GM23248 (cell line): ENCODE results near the gene FAM177A1. TPM values are rescaled to one million over a fixed set of nuclear protein-coding genes. Genes with fewer than 3 reads are reported as not detected.
"Not testable (repeated sequence)": the region's sequence is repeated elsewhere in the genome, so short reads cannot be mapped to it uniquely, and the experiment has no call there.

Experiments used
- DNase-seq: peaks from one replicate; pipeline ENCODE4 v3.0.0-alpha.2; 2015
- H2AFZ ChIP-seq: fragments of 200-600 bp; sonication (generic); 2 replicates; pipeline ENCODE4 v1.6.1; 2016; ENCODE audit warnings: antibody characterized with exemption
- H3F3A ChIP-seq: fragments of 200-600 bp; sonication (generic); 2 replicates; pipeline ENCODE4 v1.6.1; 2016; ENCODE audit warnings: mild to moderate bottlenecking, antibody characterized with exemption, mixed run types; ENCODE audit not compliant: insufficient read depth
- H3K27ac ChIP-seq: fragments of 200-600 bp; sonication (generic); 2 replicates; pipeline ENCODE4 v1.5.1; 2016; ENCODE audit warnings: mild to moderate bottlenecking
- H3K27me3 ChIP-seq: fragments of 200-600 bp; sonication (generic); replicated peaks from 2 replicates; pipeline ENCODE4 v1.6.1; 2016; ENCODE audit warnings: mild to moderate bottlenecking; ENCODE audit not compliant: insufficient read depth
- H3K36me3 ChIP-seq: fragments of 200-600 bp; sonication (generic); 2 replicates; pipeline ENCODE4 v1.6.1; 2016; ENCODE audit warnings: low read depth, mild to moderate bottlenecking
- H3K4me1 ChIP-seq: fragments of 200-600 bp; sonication (generic); 2 replicates; pipeline ENCODE4 v1.6.1; 2016; ENCODE audit warnings: mild to moderate bottlenecking; ENCODE audit not compliant: insufficient read depth
- H3K4me2 ChIP-seq: fragments of 200-600 bp; sonication (generic); one replicate; pipeline ENCODE4 v1.6.1; 2016; ENCODE audit warnings: mild to moderate bottlenecking; ENCODE audit not compliant: unreplicated experiment
- H3K4me3 ChIP-seq: fragments of 200-600 bp; sonication (generic); 2 replicates; pipeline ENCODE4 v1.5.1; 2016; ENCODE audit warnings: mild to moderate bottlenecking
- H3K79me2 ChIP-seq: fragments of 200-600 bp; sonication (generic); 2 replicates; pipeline ENCODE4 v1.6.1; 2016; ENCODE audit warnings: mild to moderate bottlenecking; ENCODE audit not compliant: insufficient read depth
- H3K9ac ChIP-seq: fragments of 200-600 bp; sonication (generic); 2 replicates; pipeline ENCODE4 v1.6.1; 2016; ENCODE audit warnings: mild to moderate bottlenecking
- H3K9me2 ChIP-seq: fragments of 200-600 bp; sonication (generic); 2 replicates; pipeline ENCODE4 v1.6.1; 2016; ENCODE audit warnings: mixed run types, mild to moderate bottlenecking, moderate library complexity; ENCODE audit not compliant: insufficient read depth
- H3K9me3 ChIP-seq: fragments of 200-600 bp; sonication (generic); one replicate; pipeline ENCODE4 v1.6.1; 2017; ENCODE audit warnings: low read depth
- H4K20me1 ChIP-seq: fragments of 200-600 bp; sonication (generic); 2 replicates; pipeline ENCODE4 v1.6.0; 2016; ENCODE audit not compliant: insufficient read depth
- EZH2 ChIP-seq: fragments of 200-600 bp; sonication (generic); IDR thresholded peaks from 2 replicates; pipeline ENCODE4 v1.6.1; 2018; ENCODE audit warnings: antibody characterized with exemption, mild to moderate bottlenecking; ENCODE audit not compliant: insufficient read depth, poor library complexity, severe bottlenecking
- EZH2phosphoT487 ChIP-seq: fragments of 200-600 bp; sonication (generic); IDR thresholded peaks from 2 replicates; pipeline ENCODE4 v1.6.1; 2018; ENCODE audit warnings: antibody characterized with exemption, moderate library complexity, mild to moderate bottlenecking, low read depth; ENCODE audit not compliant: insufficient read depth
- WGBS, 2 experiments: methylation state at CpG; one replicate each; pipeline ENCODE4 v1.1.6; 2015 to 2017; ENCODE audit warnings: low lambda C conversion rate in 2 of 2, low coverage in 1 of 2; ENCODE audit errors: missing lambda C conversion rate in 2 of 2; 5-methylcytosine and 5-hydroxymethylcytosine counted together
- in situ Hi-C: fragments of 300-500 bp; cut with MboI; formaldehyde crosslinking; loops from 2 replicates; pipeline ENCODE4 v1.15.0; 2020
- polyA plus RNA-seq: library from polyadenylated mRNA; unstranded; fragments of >200 nt; fragmentation: Nextera tagmentation; extraction: Ambion mirVana; gene quantifications from 2 replicates; pipeline ENCODE4 v1.2.1, GENCODE V29; 2016
- total RNA-seq: library from RNA; depleted of rRNA; stranded (reverse); fragments of >200 nt; shearing (Covaris generic); gene quantifications from 2 replicates; pipeline ENCODE4 v1.2.3, GENCODE V29; 2014

The FAM177A1 gene
- total and polyA plus RNA-seq, 2 experiments from 2014 or later: 56.4 to 100 TPM

GRCh38 chr14:35050652-35051051 is 4.6 kb downstream of the FAM177A1 start:
- Histone ChIP-seq H4K20me1 (no peaks in the 10 kb centered on the region), H3K9me3 (no peaks in the 10 kb centered on the region), H3K9me2 (no peaks in the 10 kb centered on the region), H3K9ac (no peak overlapping the region), H3K79me2 (peaks cover 67% of the 10 kb centered on the region), H3K4me3 (no peak overlapping the region), H3K27ac (peak overlapping the region; percentile 28), H3F3A (peaks cover 11% of the 10 kb centered on the region), H3K4me2 (no peak overlapping the region), H3K36me3 (peaks cover 14% of the 10 kb centered on the region), H3K27me3 (no peaks in the 10 kb centered on the region), H3K4me1 (peaks cover 23% of the 10 kb centered on the region; the same call in 1 of the 2 replicates), H2AFZ (no peak overlapping the region)
- in situ Hi-C loops: no loop called here
- no peak for TF ChIP-seq EZH2phosphoT487
- WGBS, 2 experiments: 0 to 3% methylated on average over 1 of the region's 1 CpG
- peak; percentile 77 for DNase-seq

- no peak overlapping the region for H3K4me2 ChIP-seq
Measured at GRCh38 chr14:35051796-35052195, 5.7 kb downstream of the FAM177A1 start.

GRCh38 chr14:35052637-35053036 is 6.6 kb downstream of the FAM177A1 start:
- peaks cover 72% of the 10 kb centered on the region for H3K79me2 ChIP-seq
- H3K4me1 ChIP-seq: peaks cover 17% of the 10 kb centered on the region; the same call in 1 of the 2 replicates
- no peak for DNase-seq
- H3K27me3 ChIP-seq: no peaks in the 10 kb centered on the region
- H2AFZ ChIP-seq: no peak overlapping the region
- TF ChIP-seq EZH2: no peak
- TF ChIP-seq EZH2phosphoT487: no peak
- no peak overlapping the region for H3K4me2 ChIP-seq
- no peaks in the 10 kb centered on the region for H4K20me1 ChIP-seq
- H3K36me3 ChIP-seq: peaks cover 14% of the 10 kb centered on the region
- H3K27ac ChIP-seq: no peak overlapping the region
- H3K9me3 ChIP-seq: no peaks in the 10 kb centered on the region
- H3K4me3 ChIP-seq: no peak overlapping the region
- in situ Hi-C loops: no loop called here
- H3F3A ChIP-seq: no peaks in the 10 kb centered on the region
- H3K9ac ChIP-seq: no peak overlapping the region
- H3K9me2 ChIP-seq: no peaks in the 10 kb centered on the region
- 68 to 83% methylated on average over 2 of the region's 2 CpGs for WGBS, 2 experiments

More at GRCh38 chr14:35051796-35052195, 5.7 kb downstream of the FAM177A1 start:
- Histone ChIP-seq H3K79me2 (peaks cover 72% of the 10 kb centered on the region), H3K27ac (no peak overlapping the region), H3K4me3 (no peak overlapping the region), H4K20me1 (no peaks in the 10 kb centered on the region), H3K36me3 (peaks cover 14% of the 10 kb centered on the region), H2AFZ (no peak overlapping the region), H3K4me1 (peaks cover 23% of the 10 kb centered on the region; the same call in 1 of the 2 replicates), H3K9me2 (no peaks in the 10 kb centered on the region), H3F3A (peaks cover 6% of the 10 kb centered on the region), H3K9me3 (no peaks in the 10 kb centered on the region), H3K9ac (no peak overlapping the region), H3K27me3 (no peaks in the 10 kb centered on the region)
- DNase-seq: no peak
- in situ Hi-C loops: no loop called here
- WGBS, 2 experiments: 100% methylated on average over 1 of the region's 1 CpG
- TF ChIP-seq EZH2phosphoT487 (no peak), EZH2 (no peak)

DNA sequence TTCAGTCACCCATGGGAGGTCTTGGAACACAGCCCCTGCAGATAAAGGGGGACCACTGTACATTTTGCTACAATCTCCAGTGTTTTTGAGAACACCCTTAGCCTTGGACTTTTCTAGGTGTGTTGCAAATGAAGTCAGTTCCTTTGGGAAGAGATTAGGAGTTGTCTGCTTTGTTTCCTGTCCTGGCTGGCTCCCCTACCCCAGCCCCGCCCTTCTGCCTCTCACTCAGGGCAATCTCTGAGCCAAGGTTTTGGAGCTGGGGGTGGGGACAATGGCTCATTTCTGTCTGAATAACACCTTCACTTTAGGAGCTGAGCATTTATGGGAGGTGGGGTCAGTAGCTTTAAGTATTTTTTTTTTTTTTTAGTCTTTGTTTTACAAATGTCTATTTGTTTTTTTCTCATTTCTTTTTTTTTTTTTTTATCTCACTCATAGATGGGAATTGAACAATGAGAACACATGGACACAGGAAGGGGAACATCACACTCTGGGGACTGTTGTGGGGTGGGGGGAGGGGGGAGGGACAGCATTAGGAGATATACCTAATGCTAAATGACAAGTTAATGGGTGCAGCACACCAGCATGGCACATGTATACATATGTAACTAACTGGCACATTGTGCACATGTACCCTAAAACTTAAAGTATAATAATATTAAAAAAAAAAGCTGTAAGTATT is 15.2 kb downstream of the FAM177A1 start:
- H3K27me3 ChIP-seq, H4K20me1 ChIP-seq, H3K27ac ChIP-seq, H3F3A ChIP-seq, H3K36me3 ChIP-seq, H3K4me3 ChIP-seq, H3K4me1 ChIP-seq, H3K4me2 ChIP-seq, in situ Hi-C loops, H3K9me2 ChIP-seq, H3K9me3 ChIP-seq, H3K9ac ChIP-seq, H2AFZ ChIP-seq: not testable (repeated sequence)
- DNase-seq: peak; percentile 20
- H3K79me2 ChIP-seq: peaks cover 50% of the 10 kb centered on the region
- WGBS, 2 experiments: 65 to 75% methylated on average over 1 of the region's 1 CpG

- H3K27ac ChIP-seq, H3K9me2 ChIP-seq, H3K36me3 ChIP-seq, H3K9ac ChIP-seq, in situ Hi-C loops, H3K27me3 ChIP-seq, H2AFZ ChIP-seq, H3K4me1 ChIP-seq, H3K4me2 ChIP-seq, H3K9me3 ChIP-seq, H4K20me1 ChIP-seq, H3F3A ChIP-seq, H3K4me3 ChIP-seq, DNase-seq: not testable (repeated sequence)
- H3K79me2 ChIP-seq: peaks cover 65% of the 10 kb centered on the region
- 95 to 97% methylated on average over 5 of the region's 5 CpGs for WGBS, 2 experiments
Measured at GRCh38 chr14:35065731-35066130, 19.7 kb downstream of the FAM177A1 start.
